ENCODE measurements around the gene ADAMTS12. TPM values are rescaled to one million over a fixed set of nuclear protein-coding genes. Genes with fewer than 3 reads are reported as not detected.

ADAMTS12 gene
- total and polyA plus RNA-seq, 2 of the 8 experiments (the other 6 are each of a cell fraction or from before 2014, with no cell fraction given), result 6.4 to 12.8 TPM

DNA sequence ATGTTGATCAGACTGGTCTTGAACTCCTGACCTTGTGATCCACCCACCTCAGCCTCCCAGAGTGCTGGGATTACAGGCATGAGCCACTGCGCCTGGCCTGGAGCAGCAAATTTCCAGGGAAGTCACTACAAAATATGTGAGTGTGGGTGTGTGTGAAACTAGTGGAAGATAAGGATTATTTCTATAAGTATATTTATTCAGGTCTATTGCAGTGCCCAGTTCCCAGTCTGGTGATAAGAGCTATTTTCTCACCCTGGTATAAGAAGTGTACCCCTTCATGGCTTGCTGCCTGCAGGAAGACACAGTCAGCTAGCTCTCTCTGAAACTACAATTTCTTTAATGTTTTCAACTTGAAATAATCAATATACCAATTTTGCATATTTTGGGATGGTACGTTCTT is 414.0 kb downstream of the ADAMTS12 start (continued):
- TF ChIP-seq, protein P1, sequence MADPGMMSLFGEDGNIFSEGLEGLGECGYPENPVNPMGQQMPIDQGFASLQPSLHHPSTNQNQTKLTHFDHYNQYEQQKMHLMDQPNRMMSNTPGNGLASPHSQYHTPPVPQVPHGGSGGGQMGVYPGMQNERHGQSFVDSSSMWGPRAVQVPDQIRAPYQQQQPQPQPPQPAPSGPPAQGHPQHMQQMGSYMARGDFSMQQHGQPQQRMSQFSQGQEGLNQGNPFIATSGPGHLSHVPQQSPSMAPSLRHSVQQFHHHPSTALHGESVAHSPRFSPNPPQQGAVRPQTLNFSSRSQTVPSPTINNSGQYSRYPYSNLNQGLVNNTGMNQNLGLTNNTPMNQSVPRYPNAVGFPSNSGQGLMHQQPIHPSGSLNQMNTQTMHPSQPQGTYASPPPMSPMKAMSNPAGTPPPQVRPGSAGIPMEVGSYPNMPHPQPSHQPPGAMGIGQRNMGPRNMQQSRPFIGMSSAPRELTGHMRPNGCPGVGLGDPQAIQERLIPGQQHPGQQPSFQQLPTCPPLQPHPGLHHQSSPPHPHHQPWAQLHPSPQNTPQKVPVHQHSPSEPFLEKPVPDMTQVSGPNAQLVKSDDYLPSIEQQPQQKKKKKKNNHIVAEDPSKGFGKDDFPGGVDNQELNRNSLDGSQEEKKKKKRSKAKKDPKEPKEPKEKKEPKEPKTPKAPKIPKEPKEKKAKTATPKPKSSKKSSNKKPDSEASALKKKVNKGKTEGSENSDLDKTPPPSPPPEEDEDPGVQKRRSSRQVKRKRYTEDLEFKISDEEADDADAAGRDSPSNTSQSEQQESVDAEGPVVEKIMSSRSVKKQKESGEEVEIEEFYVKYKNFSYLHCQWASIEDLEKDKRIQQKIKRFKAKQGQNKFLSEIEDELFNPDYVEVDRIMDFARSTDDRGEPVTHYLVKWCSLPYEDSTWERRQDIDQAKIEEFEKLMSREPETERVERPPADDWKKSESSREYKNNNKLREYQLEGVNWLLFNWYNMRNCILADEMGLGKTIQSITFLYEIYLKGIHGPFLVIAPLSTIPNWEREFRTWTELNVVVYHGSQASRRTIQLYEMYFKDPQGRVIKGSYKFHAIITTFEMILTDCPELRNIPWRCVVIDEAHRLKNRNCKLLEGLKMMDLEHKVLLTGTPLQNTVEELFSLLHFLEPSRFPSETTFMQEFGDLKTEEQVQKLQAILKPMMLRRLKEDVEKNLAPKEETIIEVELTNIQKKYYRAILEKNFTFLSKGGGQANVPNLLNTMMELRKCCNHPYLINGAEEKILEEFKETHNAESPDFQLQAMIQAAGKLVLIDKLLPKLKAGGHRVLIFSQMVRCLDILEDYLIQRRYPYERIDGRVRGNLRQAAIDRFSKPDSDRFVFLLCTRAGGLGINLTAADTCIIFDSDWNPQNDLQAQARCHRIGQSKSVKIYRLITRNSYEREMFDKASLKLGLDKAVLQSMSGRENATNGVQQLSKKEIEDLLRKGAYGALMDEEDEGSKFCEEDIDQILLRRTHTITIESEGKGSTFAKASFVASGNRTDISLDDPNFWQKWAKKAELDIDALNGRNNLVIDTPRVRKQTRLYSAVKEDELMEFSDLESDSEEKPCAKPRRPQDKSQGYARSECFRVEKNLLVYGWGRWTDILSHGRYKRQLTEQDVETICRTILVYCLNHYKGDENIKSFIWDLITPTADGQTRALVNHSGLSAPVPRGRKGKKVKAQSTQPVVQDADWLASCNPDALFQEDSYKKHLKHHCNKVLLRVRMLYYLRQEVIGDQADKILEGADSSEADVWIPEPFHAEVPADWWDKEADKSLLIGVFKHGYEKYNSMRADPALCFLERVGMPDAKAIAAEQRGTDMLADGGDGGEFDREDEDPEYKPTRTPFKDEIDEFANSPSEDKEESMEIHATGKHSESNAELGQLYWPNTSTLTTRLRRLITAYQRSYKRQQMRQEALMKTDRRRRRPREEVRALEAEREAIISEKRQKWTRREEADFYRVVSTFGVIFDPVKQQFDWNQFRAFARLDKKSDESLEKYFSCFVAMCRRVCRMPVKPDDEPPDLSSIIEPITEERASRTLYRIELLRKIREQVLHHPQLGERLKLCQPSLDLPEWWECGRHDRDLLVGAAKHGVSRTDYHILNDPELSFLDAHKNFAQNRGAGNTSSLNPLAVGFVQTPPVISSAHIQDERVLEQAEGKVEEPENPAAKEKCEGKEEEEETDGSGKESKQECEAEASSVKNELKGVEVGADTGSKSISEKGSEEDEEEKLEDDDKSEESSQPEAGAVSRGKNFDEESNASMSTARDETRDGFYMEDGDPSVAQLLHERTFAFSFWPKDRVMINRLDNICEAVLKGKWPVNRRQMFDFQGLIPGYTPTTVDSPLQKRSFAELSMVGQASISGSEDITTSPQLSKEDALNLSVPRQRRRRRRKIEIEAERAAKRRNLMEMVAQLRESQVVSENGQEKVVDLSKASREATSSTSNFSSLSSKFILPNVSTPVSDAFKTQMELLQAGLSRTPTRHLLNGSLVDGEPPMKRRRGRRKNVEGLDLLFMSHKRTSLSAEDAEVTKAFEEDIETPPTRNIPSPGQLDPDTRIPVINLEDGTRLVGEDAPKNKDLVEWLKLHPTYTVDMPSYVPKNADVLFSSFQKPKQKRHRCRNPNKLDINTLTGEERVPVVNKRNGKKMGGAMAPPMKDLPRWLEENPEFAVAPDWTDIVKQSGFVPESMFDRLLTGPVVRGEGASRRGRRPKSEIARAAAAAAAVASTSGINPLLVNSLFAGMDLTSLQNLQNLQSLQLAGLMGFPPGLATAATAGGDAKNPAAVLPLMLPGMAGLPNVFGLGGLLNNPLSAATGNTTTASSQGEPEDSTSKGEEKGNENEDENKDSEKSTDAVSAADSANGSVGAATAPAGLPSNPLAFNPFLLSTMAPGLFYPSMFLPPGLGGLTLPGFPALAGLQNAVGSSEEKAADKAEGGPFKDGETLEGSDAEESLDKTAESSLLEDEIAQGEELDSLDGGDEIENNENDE (IDR thresholded peaks at IDR 0.05; ENCODE audit: insufficient replicate concordance, low read length), result no peak
- TF ChIP-seq BCL11A (IDR thresholded peaks at IDR 0.05; ENCODE audit: low read depth in 2 of 2, low read length in 2 of 2) (no peak), NRF1 (IDR thresholded peaks at IDR 0.05; ENCODE audit: low read depth, low read length) (no peak), RNF2 (IDR thresholded peaks at IDR 0.05; ENCODE audit: borderline replicate concordance, low read depth, low read length, missing control alignments, poor library complexity, severe bottlenecking) (no peak), HDAC6 (IDR thresholded peaks at IDR 0.05; ENCODE audit: low read depth, low read length) (no peak), CREB1 (IDR thresholded peaks at IDR 0.05) (no peak), EGR1 (IDR thresholded peaks at IDR 0.05; ENCODE audit: borderline replicate concordance, low read depth, low read length) (no peak), POLR2A (IDR thresholded peaks at IDR 0.05; ENCODE audit: control extremely low read depth in 1 of 2, low read depth in 2 of 2, low read length in 2 of 2) (no peak), GTF2F1 (IDR thresholded peaks at IDR 0.05; ENCODE audit: borderline replicate concordance, low read depth, low read length) (no peak)

Data from H1 (cell line).